Lower lobe of right lung (tissue), 2 donors: ENCODE data around the gene IFI16. TPM values are rescaled to one million over a fixed set of nuclear protein-coding genes. Genes with fewer than 3 reads are reported as not detected.

Source experiments
- ATAC-seq, 2 donors: fragments of 200-7000 bp; cut with Tn5 transposase; one replicate each; pipeline ENCODE4 v1.9.1; 2020 to 2022; ENCODE audit warnings: mild to moderate bottlenecking in 2 of 2, moderate library complexity in 2 of 2
- DNase-seq: peaks from one replicate; pipeline ENCODE4 v3.0.0-alpha.2; 2020
- H3K27ac ChIP-seq: fragments of 200-600 bp; one replicate; pipeline ENCODE4 v1.8.0; 2022
- H3K27me3 ChIP-seq: fragments of 200-600 bp; one replicate; pipeline ENCODE4 v1.8.0; 2022; ENCODE audit warnings: low read depth
- H3K36me3 ChIP-seq: fragments of 200-600 bp; one replicate; pipeline ENCODE4 v1.8.0; 2022; ENCODE audit warnings: mild to moderate bottlenecking
- H3K4me1 ChIP-seq: fragments of 200-600 bp; one replicate; pipeline ENCODE4 v1.8.0; 2022
- H3K4me3 ChIP-seq: fragments of 200-600 bp; one replicate; pipeline ENCODE4 v1.8.0; 2022; ENCODE audit warnings: mild to moderate bottlenecking
- H3K9me3 ChIP-seq: fragments of 200-600 bp; one replicate; pipeline ENCODE4 v1.8.0; 2022
- intact Hi-C: fragments of 100-400 bp; cut with DNase I; formaldehyde crosslinking; loops from one replicate; pipeline ENCODE4 v1.11.0; 2022
- total RNA-seq: library from RNA; stranded (reverse); fragmentation: NEBNext Ultra II Directional; extraction: Animal tissue kit (Norgen Biotek cat#: 25700); gene quantifications from one replicate; pipeline ENCODE4 v1.2.1, GENCODE V29; 2021
- TF ChIP-seq, protein P1 (sequence below): fragments of 200-600 bp; IDR thresholded peaks from one replicate; pipeline ENCODE4 v1.8.0; 2022; ENCODE audit warnings: antibody characterized with exemption, mild to moderate bottlenecking
- donor health status: DM: no; HTN: yes; CAD: no; lungs with severe emphysema.

Gene IFI16
- total RNA-seq, 1 donor from 2014 or later, result 102 TPM

DNA sequence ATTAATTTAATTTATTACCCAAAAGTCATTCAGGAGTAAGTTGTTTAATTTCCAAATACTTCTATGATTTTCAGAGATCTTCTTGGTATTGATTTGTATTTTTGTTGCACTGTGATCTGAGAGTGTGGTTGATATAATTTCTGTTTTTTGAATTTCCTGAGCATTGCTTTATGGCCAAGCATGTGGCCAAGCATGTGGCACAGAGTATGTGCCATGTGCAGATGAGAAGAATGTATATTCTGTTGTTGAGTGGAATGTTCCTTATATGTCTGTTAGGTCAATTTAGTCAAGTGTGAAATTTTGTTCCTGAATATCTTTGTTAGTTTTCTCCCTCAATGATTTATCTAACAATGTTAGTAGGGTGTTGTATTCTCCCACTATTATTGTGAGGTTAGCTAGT is 25.3 kb upstream of the IFI16 start:
- no peaks in the 10 kb centered on the region for H3K27me3 ChIP-seq
- H3K27ac ChIP-seq, result no peak overlapping the region
- intact Hi-C loops, result no loop called here
- H3K9me3 ChIP-seq, result peaks cover 4% of the 10 kb centered on the region
- ATAC-seq (no peak), DNase-seq (no peak)
- no peaks in the 10 kb centered on the region for H3K4me1 ChIP-seq
- no peak overlapping the region for H3K4me3 ChIP-seq
- TF ChIP-seq, protein P1, sequence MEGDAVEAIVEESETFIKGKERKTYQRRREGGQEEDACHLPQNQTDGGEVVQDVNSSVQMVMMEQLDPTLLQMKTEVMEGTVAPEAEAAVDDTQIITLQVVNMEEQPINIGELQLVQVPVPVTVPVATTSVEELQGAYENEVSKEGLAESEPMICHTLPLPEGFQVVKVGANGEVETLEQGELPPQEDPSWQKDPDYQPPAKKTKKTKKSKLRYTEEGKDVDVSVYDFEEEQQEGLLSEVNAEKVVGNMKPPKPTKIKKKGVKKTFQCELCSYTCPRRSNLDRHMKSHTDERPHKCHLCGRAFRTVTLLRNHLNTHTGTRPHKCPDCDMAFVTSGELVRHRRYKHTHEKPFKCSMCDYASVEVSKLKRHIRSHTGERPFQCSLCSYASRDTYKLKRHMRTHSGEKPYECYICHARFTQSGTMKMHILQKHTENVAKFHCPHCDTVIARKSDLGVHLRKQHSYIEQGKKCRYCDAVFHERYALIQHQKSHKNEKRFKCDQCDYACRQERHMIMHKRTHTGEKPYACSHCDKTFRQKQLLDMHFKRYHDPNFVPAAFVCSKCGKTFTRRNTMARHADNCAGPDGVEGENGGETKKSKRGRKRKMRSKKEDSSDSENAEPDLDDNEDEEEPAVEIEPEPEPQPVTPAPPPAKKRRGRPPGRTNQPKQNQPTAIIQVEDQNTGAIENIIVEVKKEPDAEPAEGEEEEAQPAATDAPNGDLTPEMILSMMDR, result no peak
- no peaks in the 10 kb centered on the region for H3K36me3 ChIP-seq

- Histone ChIP-seq H3K36me3 (no peaks in the 10 kb centered on the region), H3K27ac (no peak overlapping the region), H3K4me1 (no peaks in the 10 kb centered on the region), H3K27me3 (no peaks in the 10 kb centered on the region), H3K9me3 (no peaks in the 10 kb centered on the region), H3K4me3 (no peak overlapping the region)
- TF ChIP-seq, protein P1, result no peak
- DNase-seq, result no peak
- ATAC-seq, result no peak
- intact Hi-C loops, result no loop called here
Measured at GRCh38 chr1:158989424-158989823, 20.3 kb upstream of the IFI16 start.

- ATAC-seq, result no peak
- no peak for DNase-seq
- no peaks in the 10 kb centered on the region for H3K36me3 ChIP-seq
- no peak overlapping the region for H3K27ac ChIP-seq
- H3K4me3 ChIP-seq, result no peak overlapping the region
- H3K9me3 ChIP-seq, result no peaks in the 10 kb centered on the region
- TF ChIP-seq, protein P1, result no peak
- intact Hi-C loops, result no loop called here
- no peaks in the 10 kb centered on the region for H3K27me3 ChIP-seq
- H3K4me1 ChIP-seq, result no peaks in the 10 kb centered on the region
Measured at GRCh38 chr1:158992787-158993312, 16.9 kb upstream of the IFI16 start.

DNA sequence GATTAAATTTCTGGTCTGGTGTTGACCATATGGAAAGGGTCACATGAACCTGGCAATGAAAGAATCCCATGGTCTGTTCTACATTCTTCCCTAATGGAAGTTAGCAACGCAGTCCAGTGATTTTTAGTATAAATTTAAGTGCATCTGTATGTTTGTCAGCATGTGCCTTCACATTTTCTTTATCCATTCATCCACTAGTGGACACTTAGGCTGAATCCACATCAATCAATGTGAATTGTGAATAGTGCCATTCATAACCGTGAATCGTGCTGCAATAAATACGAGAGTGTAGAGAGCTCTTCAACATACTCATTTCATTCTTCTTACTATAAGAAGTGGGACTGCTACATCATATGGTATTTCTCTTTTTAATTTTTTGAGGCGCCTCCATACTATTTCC is 12.7 kb upstream of the IFI16 start:
- ATAC-seq (no peak), DNase-seq (no peak)
- H3K4me3 ChIP-seq, result no peak overlapping the region
- TF ChIP-seq, protein P1, result no peak
- H3K36me3 ChIP-seq, result no peaks in the 10 kb centered on the region
- intact Hi-C loops, result no loop called here
- H3K4me1 ChIP-seq, result peaks cover 32% of the 10 kb centered on the region
- H3K9me3 ChIP-seq, result no peaks in the 10 kb centered on the region
- no peaks in the 10 kb centered on the region for H3K27me3 ChIP-seq
- H3K27ac ChIP-seq, result no peak overlapping the region

DNA sequence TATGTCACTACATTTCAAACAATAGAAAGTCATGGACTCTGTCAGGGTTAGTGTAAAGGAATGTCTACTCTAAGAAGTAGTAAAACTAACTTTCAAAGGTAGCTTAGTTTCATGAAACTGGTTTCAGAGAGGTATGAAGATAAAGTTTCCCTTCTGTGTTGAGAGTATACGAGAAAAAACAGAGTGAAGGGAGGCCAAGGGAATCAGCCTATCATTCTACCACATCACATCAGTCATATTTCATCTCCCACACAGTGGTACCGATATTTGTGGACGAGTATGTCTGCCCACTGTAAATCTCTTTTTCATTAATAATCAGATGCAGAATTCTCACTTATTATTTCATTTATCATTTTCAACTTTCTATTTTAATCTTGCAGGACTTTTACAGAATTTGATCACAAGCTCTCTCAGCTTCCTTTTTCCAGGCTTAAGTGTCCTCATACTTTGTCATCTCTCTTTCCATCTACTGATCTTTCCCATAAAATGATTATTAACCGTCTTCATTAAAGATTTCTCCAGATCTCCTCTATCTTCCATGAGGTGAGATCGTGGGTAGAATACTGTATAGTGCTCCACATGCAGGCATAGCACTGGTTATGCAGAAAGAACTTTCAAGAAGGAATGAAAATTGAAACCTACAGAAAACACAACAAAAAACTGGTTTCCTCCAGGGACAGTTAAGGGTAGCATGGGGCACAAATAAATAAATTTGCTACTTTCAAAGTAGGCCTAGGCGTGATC is 11.5 kb upstream of the IFI16 start:
- Histone ChIP-seq H3K27ac (no peak overlapping the region), H3K4me3 (peak overlapping the region; percentile 51), H3K9me3 (no peaks in the 10 kb centered on the region), H3K36me3 (no peaks in the 10 kb centered on the region), H3K4me1 (peaks cover 32% of the 10 kb centered on the region), H3K27me3 (no peaks in the 10 kb centered on the region)
- DNase-seq (no peak), ATAC-seq (peak; percentile 7)
- TF ChIP-seq, protein P1, result no peak
- intact Hi-C loops, result no loop called here
